Heart right ventricle (tissue), 16 donors: ENCODE results near the gene ASTE1. TPM values are rescaled to one million over a fixed set of nuclear protein-coding genes. Genes with fewer than 3 reads are reported as not detected.

Experiments used
- ATAC-seq, 8 donors: fragments of 200-7000 bp; cut with Tn5 transposase; one replicate each; pipeline ENCODE4 v1.9.1; 2020; ENCODE audit warnings: mild to moderate bottlenecking in 8 of 8, moderate library complexity in 8 of 8, moderate number of reproducible peaks in 1 of 8
- DNase-seq, 2 donors: peaks; one replicate each; pipeline ENCODE4 v3.0.0-alpha.2; 2020
- H3K27ac ChIP-seq, 10 donors: fragments of 200-600 bp; sonication (generic) in 2 of 10; one replicate each; pipeline versions ENCODE4 v1.5.0 to v1.8.0; 2020 to 2022; ENCODE audit warnings: mild to moderate bottlenecking in 3 of 10
- H3K27me3 ChIP-seq, 7 donors: fragments of 200-600 bp; one replicate each; pipeline ENCODE4 v1.8.0; 2021 to 2022; ENCODE audit warnings: mild to moderate bottlenecking in 2 of 7
- H3K36me3 ChIP-seq, 9 donors: fragments of 200-600 bp; sonication (generic) in 1 of 9; one replicate each; pipeline versions ENCODE4 v1.5.0 to v1.8.0; 2020 to 2022; ENCODE audit warnings: mild to moderate bottlenecking in 2 of 9
- H3K4me1 ChIP-seq, 9 donors: fragments of 200-600 bp; sonication (generic) in 1 of 9; one replicate each; pipeline versions ENCODE4 v1.5.0 to v1.8.0; 2020 to 2022; ENCODE audit warnings: mild to moderate bottlenecking in 4 of 9
- H3K4me3 ChIP-seq, 10 donors: fragments of 200-600 bp; sonication (generic) in 2 of 10; one replicate each; pipeline versions ENCODE4 v1.5.0 to v1.8.0; 2020 to 2022; ENCODE audit warnings: mild to moderate bottlenecking in 7 of 10, moderate library complexity in 2 of 10
- H3K9me3 ChIP-seq, 11 donors: fragments of 200-600 bp in 10 of 11; sonication (generic) in 2 of 11; one replicate each; pipeline versions ENCODE4 v1.5.0 to v1.8.0; 2013 to 2022; ENCODE audit warnings: mild to moderate bottlenecking in 2 of 11, control low read depth in 1 of 11, moderate library complexity in 1 of 11
- CTCF ChIP-seq, 9 donors: fragments of 200-600 bp; sonication (generic) in 2 of 9; IDR thresholded peaks; one replicate each; pipeline versions ENCODE4 v1.5.0 to v1.8.0; 2021 to 2022; ENCODE audit warnings: antibody characterized with exemption in 9 of 9, mild to moderate bottlenecking in 5 of 9, moderate library complexity in 1 of 9
- WGBS, 2 donors: extraction: QIAGEN DNeasy Blood & Tissue Kit; methylation state at CpG; one replicate each; pipeline ENCODE4 v1.1.7; 2013; ENCODE audit warnings: inconsistent platforms in 1 of 2; 5-methylcytosine and 5-hydroxymethylcytosine counted together
- intact Hi-C, 10 donors: fragments of 100-400 bp; cut with DNase I; formaldehyde crosslinking; loops; one replicate each; pipeline versions ENCODE4 v1.11.1 to v1.14.2; 2022
- polyA plus RNA-seq, 2 donors: library from polyadenylated mRNA; stranded (reverse); fragments of 200-250 nt; gene quantifications; one replicate each; pipeline ENCODE4 v1.2.3, GENCODE V29; 2013
- total RNA-seq, 10 donors: library from RNA; stranded (reverse); fragmentation: NEBNext Ultra II Directional in 3 of 10; extraction: Animal tissue kit (Norgen Biotek cat#: 25700) in 3 of 10; gene quantifications; one replicate each; pipeline versions ENCODE4 v1.2.1 to v1.2.4, GENCODE V29; 2021 to 2023
- donor health status: Arrhythmogenic right ventricular cardiomyopathy.
- donor health status: ischemic (EF 13 %, LVEDD 7.1; RV severe dilation, severe dysfunction).
- donor health status: healthy with polysubstance abuse.
- donor health status: DM: no; HTN: yes; CAD: no.
- donor health status: DM: no; HTN: no; CAD: no.
- donor health status: ischemic (EF 25% LVEDD 6.9; RV normal size, moderate dysfunction).
- donor health status: ischemic (EF 25% LVEDD 5.7; RV mildly dilated, moderate dysfunction).
- donor health status: healthy.
- donor health status: DM: yes; HTN: yes; CAD: no.
- donor health status: Ischemic cardiomyopathy.
- donor health status: ischemic (EF 35%, LVEDD 5.7; RV mildly dilated, moderate dysfunction).
- donor health status: nonischemic (EF 11% LVEDD 7.7; RV severe dilation, severe dysfunction).
- donor health status: DM: yes; HTN: yes; CAD: no.
- donor health status: PGD.
- donor health status: ischemic (EF 29% LVEDD 5.4; RV normal size, mild dysfunction).
- donor health status: nonischemic (EF 23%, LVEDD 6.1; RV moderate dilation, normal function).

The ASTE1 gene
- total and polyA plus RNA-seq, 12 donors, result 1.5 to 4.5 (median 3.2) TPM

GRCh38 chr3:130990282-130990681 lies 36.3 kb downstream of the ASTE1 start:
- no peaks in the 10 kb centered on the region for H3K27me3 ChIP-seq
- no peaks in the 10 kb centered on the region for H3K9me3 ChIP-seq
- no peak overlapping the region for H3K27ac ChIP-seq
- no peaks in the 10 kb centered on the region for H3K4me1 ChIP-seq
- intact Hi-C loops, result no loop called here
- no peak for DNase-seq
- WGBS, 2 donors, result 60 to 67% methylated on average over 5 of the region's 5 CpGs
- no peak overlapping the region for H3K4me3 ChIP-seq
- TF ChIP-seq CTCF (IDR thresholded peaks at IDR 0.05), result no peak
- peaks cover 0 to 60% (median 22%) of the 10 kb centered on the region in 9 donors for H3K36me3 ChIP-seq
- ATAC-seq, result no peak

- Histone ChIP-seq H3K4me1 (peaks cover 0 to 5% (median 0%) of the 10 kb centered on the region in 9 donors), H3K36me3 (peaks cover 0 to 79% (median 21%) of the 10 kb centered on the region in 9 donors), H3K27me3 (no peaks in the 10 kb centered on the region), H3K27ac (no peak overlapping the region), H3K9me3 (no peaks in the 10 kb centered on the region), H3K4me3 (no peak overlapping the region)
- DNase-seq (no peak), ATAC-seq (no peak)
- TF ChIP-seq CTCF (IDR thresholded peaks at IDR 0.05), result no peak
- 92 to 95% methylated on average over 2 of the region's 2 CpGs for WGBS, 2 donors
- intact Hi-C loops, result no loop called here
Measured at GRCh38 chr3:130981469-130981868, 45.2 kb downstream of the ASTE1 start.

- WGBS, 2 donors, result 95 to 97% methylated on average over 2 of the region's 2 CpGs
Measured at GRCh38 chr3:130979117-130979516, 47.5 kb downstream of the ASTE1 start.

GRCh38 chr3:130976706-130977105 lies 49.9 kb downstream of the ASTE1 start:
- peak in 5 of 8 donors; percentile 44 to 94 (median 70) for ATAC-seq
- no peak for DNase-seq
- peaks cover 0 to 5% (median 0%) of the 10 kb centered on the region in 9 donors for H3K4me1 ChIP-seq
- no peak for TF ChIP-seq CTCF (IDR thresholded peaks at IDR 0.05)
- 61 to 63% methylated on average over 4 of the region's 4 CpGs for WGBS, 2 donors
- no peak overlapping the region for H3K4me3 ChIP-seq
- intact Hi-C loops, result no loop called here
- peaks cover 0 to 92% (median 14%) of the 10 kb centered on the region in 9 donors for H3K36me3 ChIP-seq
- no peaks in the 10 kb centered on the region for H3K27me3 ChIP-seq
- peak overlapping the region in 1 of 10 donors; percentile 0 for H3K27ac ChIP-seq
- H3K9me3 ChIP-seq, result no peaks in the 10 kb centered on the region

More at GRCh38 chr3:130979117-130979516, 47.5 kb downstream of the ASTE1 start:
- Histone ChIP-seq H3K36me3 (peaks cover 0 to 98% (median 17%) of the 10 kb centered on the region in 9 donors), H3K9me3 (no peaks in the 10 kb centered on the region), H3K4me1 (peaks cover 0 to 5% (median 0%) of the 10 kb centered on the region in 9 donors), H3K27me3 (no peaks in the 10 kb centered on the region), H3K4me3 (no peak overlapping the region), H3K27ac (no peak overlapping the region)
- TF ChIP-seq CTCF (IDR thresholded peaks at IDR 0.05), result no peak
- DNase-seq (no peak), ATAC-seq (no peak)
- intact Hi-C loops, result no loop called here
